ENCODE data around the gene RTN4RL1.
"Not testable (repeated sequence)": the region's sequence is repeated elsewhere in the genome, so short reads cannot be mapped to it uniquely, and the experiment has no call there.

RTN4RL1 gene

DNA sequence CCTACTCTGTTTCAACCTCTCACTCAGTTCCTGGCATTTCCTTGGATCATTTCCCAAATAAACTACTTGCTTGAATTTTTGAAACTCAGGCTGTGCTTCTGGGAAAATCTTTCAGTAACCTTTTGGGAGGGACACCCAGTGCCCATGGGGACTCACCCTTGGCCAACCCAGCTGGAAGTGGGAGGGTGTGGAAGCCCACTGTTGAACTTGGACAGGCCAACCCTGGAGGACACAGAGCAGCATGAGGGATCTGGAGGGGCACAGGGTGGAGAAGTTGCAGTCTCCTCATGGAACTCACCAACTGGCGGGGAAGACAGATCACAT, 11.2 kb downstream of the RTN4RL1 start:
- Histone ChIP-seq H3K36me3 (ENCODE audit: control insufficient read depth, insufficient read depth, low read length) (no peaks in the 10 kb centered on the region), H3K27me3 (replicated peaks; ENCODE audit: control insufficient read depth, insufficient read depth, low read length, poor library complexity, severe bottlenecking) (no peaks in the 10 kb centered on the region), H3K4me3 (ENCODE audit: insufficient read depth, low read depth, low read length, poor library complexity, severe bottlenecking) (no peak overlapping the region), H3K9me3 (ENCODE audit: control insufficient read depth, low read length) (no peaks in the 10 kb centered on the region), H3K27ac (ENCODE audit: insufficient read depth, low read length, poor library complexity, severe bottlenecking) (no peak overlapping the region), H3K4me1 (ENCODE audit: control insufficient read depth, insufficient read depth, low read length, poor library complexity, severe bottlenecking) (no peaks in the 10 kb centered on the region)
- DNase-seq = no peak

DNA sequence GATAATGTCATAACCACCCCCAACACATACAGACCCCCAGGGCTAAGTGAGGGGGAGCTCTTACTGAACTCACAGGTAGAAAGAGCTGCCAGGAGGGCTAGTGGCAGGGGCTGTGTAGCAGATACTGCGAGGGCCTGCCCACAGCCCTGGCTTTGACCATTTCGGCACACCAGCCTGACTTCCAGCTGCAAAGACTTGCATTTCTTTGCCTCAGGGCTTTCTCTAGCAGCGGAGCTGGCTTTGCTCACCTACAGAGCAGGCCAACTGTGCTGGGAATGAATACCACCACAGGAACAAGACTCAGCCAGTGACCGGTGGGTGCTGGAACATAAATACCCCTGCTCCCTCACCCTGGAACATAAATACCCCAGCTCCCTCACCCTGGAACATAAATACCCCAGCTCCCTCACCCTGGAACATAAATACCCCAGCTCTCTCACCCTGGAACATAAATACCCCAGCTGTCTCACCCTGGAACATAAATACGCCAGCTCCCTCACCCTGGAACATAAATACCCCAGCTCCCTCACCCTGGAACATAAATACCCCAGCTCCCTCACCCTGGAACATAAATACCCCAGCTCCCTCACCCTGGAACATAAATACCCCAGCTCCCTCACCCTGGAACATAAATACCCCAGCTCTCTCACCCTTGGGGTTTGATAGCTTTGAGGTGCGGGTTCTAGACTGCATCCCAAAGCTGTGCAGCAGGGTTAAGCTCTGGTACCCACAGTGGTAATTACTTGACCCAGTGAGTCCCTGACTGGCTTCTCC, 11.7 kb downstream of the RTN4RL1 start:
- not testable (repeated sequence) for H3K27me3 ChIP-seq (replicated peaks; ENCODE audit: control insufficient read depth, insufficient read depth, low read length, poor library complexity, severe bottlenecking); H3K9me3 ChIP-seq (ENCODE audit: control insufficient read depth, low read length); DNase-seq; H3K4me3 ChIP-seq (ENCODE audit: insufficient read depth, low read depth, low read length, poor library complexity, severe bottlenecking); H3K4me1 ChIP-seq (ENCODE audit: control insufficient read depth, insufficient read depth, low read length, poor library complexity, severe bottlenecking); H3K36me3 ChIP-seq (ENCODE audit: control insufficient read depth, insufficient read depth, low read length); H3K27ac ChIP-seq (ENCODE audit: insufficient read depth, low read length, poor library complexity, severe bottlenecking)

- H3K4me1 ChIP-seq (ENCODE audit: control insufficient read depth, insufficient read depth, low read length, poor library complexity, severe bottlenecking) = no peaks in the 10 kb centered on the region
- H3K36me3 ChIP-seq (ENCODE audit: control insufficient read depth, insufficient read depth, low read length) = no peaks in the 10 kb centered on the region
- H3K27ac ChIP-seq (ENCODE audit: insufficient read depth, low read length, poor library complexity, severe bottlenecking) = no peak overlapping the region
- DNase-seq = no peak
- H3K9me3 ChIP-seq (ENCODE audit: control insufficient read depth, low read length) = no peaks in the 10 kb centered on the region
- H3K27me3 ChIP-seq (replicated peaks; ENCODE audit: control insufficient read depth, insufficient read depth, low read length, poor library complexity, severe bottlenecking) = no peaks in the 10 kb centered on the region
- no peak overlapping the region for H3K4me3 ChIP-seq (ENCODE audit: insufficient read depth, low read depth, low read length, poor library complexity, severe bottlenecking)
Measured at GRCh38 chr17:2012499-2012898, 12.6 kb downstream of the RTN4RL1 start.

DNA sequence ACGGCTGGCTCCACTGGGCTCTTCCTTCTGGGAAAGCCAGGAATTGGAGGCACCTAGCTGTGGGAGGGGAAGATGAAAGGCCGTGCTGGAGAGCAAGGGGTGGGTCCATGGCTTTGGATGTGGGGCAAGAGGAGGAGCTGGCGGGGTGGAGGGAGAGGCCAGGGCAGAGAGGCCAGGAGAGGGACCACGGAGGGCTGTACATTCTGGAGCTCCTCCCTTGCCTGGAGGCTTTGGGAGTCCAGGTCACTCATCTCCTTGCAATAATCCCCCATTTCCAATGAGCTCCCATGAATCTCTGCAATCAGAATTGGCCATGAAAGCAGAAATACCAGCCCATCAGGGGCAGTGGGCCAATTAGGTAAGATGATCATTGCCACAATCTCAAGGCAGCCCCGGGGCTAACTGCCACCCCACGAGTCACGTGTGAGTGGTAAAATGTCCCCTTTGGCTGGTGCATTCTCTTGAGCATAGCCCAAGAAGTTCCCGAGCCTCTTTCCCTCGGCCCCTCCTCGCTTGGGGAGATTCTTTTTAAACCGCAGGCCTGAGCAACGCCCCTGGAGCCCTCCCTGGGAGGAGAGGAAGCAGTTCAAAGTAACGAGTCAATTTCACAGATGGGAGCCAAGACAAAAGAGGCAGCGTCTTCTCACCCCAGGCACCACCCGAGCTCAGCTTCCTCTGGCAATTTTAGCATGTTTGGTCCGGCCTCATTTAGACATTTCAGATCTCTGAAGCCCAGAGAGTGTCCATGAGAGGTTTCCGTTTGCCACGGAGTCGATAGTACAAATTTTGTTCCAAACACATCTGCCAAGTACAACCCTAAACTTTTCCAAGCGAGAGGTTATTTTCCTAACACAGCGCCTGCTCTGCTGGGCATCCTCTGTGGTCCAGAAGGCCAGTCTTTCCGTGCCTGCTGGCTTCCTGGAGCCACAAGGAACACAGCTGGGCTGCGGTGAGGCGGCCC, 13.4 kb downstream of the RTN4RL1 start:
- no peaks in the 10 kb centered on the region for H3K36me3 ChIP-seq (ENCODE audit: control insufficient read depth, insufficient read depth, low read length)
- H3K27ac ChIP-seq (ENCODE audit: insufficient read depth, low read length, poor library complexity, severe bottlenecking) = no peak overlapping the region
- no peaks in the 10 kb centered on the region for H3K27me3 ChIP-seq (replicated peaks; ENCODE audit: control insufficient read depth, insufficient read depth, low read length, poor library complexity, severe bottlenecking)
- H3K9me3 ChIP-seq (ENCODE audit: control insufficient read depth, low read length) = no peaks in the 10 kb centered on the region
- no peak for DNase-seq
- no peak overlapping the region for H3K4me3 ChIP-seq (ENCODE audit: insufficient read depth, low read depth, low read length, poor library complexity, severe bottlenecking)
- no peaks in the 10 kb centered on the region for H3K4me1 ChIP-seq (ENCODE audit: control insufficient read depth, insufficient read depth, low read length, poor library complexity, severe bottlenecking)

- Histone ChIP-seq H3K4me3 (ENCODE audit: insufficient read depth, low read depth, low read length, poor library complexity, severe bottlenecking) (no peak overlapping the region), H3K9me3 (ENCODE audit: control insufficient read depth, low read length) (no peaks in the 10 kb centered on the region), H3K27me3 (replicated peaks; ENCODE audit: control insufficient read depth, insufficient read depth, low read length, poor library complexity, severe bottlenecking) (no peaks in the 10 kb centered on the region), H3K36me3 (ENCODE audit: control insufficient read depth, insufficient read depth, low read length) (no peaks in the 10 kb centered on the region), H3K27ac (ENCODE audit: insufficient read depth, low read length, poor library complexity, severe bottlenecking) (no peak overlapping the region), H3K4me1 (ENCODE audit: control insufficient read depth, insufficient read depth, low read length, poor library complexity, severe bottlenecking) (no peaks in the 10 kb centered on the region)
- no peak for DNase-seq
Measured at GRCh38 chr17:2009737-2010136, 15.4 kb downstream of the RTN4RL1 start.

- no peak for DNase-seq
Measured at GRCh38 chr17:2008332-2009126, 16.6 kb downstream of the RTN4RL1 start.

DNA sequence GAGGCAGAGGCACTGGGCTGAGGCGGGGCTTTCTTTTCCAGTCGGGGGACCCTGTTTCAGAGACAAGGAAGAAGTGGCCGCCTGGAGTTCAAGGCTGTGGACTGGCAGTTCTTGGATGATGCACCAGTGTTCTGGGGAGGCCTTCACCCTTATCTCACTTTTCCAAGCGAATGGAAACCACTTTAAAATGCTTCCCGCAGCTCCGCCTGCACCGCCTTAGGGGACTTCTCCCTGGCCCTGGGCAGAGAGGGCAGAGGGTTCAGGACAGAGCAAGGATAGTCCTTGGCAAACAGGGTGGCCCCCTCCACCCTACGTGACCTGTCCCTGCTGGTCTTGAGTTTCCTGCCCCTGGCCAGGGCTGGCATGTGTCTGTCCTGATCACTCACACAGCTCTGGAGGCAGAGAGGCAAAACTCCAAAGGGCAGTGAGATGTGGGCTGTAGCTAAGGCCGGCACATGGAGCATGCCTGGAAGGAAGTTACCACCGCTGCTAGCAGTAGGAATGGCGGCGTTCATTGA, 20.6 kb downstream of the RTN4RL1 start:
- H3K27ac ChIP-seq (ENCODE audit: insufficient read depth, low read length, poor library complexity, severe bottlenecking) = no peak overlapping the region
- DNase-seq = no peak

More at GRCh38 chr17:2008332-2009126, 16.6 kb downstream of the RTN4RL1 start:
- Histone ChIP-seq H3K27me3 (replicated peaks; ENCODE audit: control insufficient read depth, insufficient read depth, low read length, poor library complexity, severe bottlenecking) (no peaks in the 10 kb centered on the region), H3K9me3 (ENCODE audit: control insufficient read depth, low read length) (no peaks in the 10 kb centered on the region), H3K4me1 (ENCODE audit: control insufficient read depth, insufficient read depth, low read length, poor library complexity, severe bottlenecking) (no peaks in the 10 kb centered on the region), H3K36me3 (ENCODE audit: control insufficient read depth, insufficient read depth, low read length) (no peaks in the 10 kb centered on the region), H3K27ac (ENCODE audit: insufficient read depth, low read length, poor library complexity, severe bottlenecking) (no peak overlapping the region), H3K4me3 (ENCODE audit: insufficient read depth, low read depth, low read length, poor library complexity, severe bottlenecking) (no peak overlapping the region)

DNA sequence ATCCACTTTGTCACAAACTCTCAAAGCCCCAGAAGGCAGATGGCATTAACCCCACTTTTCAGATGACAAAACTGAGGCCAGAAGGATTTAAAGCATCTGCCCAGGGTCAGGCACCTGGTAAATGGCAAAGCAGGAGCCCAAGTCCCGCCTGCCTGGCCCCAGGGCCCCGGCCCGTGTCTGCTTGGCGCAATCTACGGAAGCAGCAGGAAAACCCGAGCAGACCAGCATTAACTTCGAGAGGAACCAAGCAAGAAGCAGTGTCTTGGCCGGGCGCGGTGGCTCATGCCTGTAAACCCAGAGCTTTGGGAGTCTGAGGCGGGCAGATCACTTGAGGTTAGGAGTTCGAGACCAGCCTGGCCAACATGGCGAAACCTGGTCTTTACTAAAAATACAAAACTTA, 21.6 kb downstream of the RTN4RL1 start:
- H3K27me3 ChIP-seq (replicated peaks; ENCODE audit: control insufficient read depth, insufficient read depth, low read length, poor library complexity, severe bottlenecking) = peaks cover 2% of the 10 kb centered on the region
- no peaks in the 10 kb centered on the region for H3K36me3 ChIP-seq (ENCODE audit: control insufficient read depth, insufficient read depth, low read length)
- DNase-seq = no peak
- no peaks in the 10 kb centered on the region for H3K9me3 ChIP-seq (ENCODE audit: control insufficient read depth, low read length)
- H3K4me1 ChIP-seq (ENCODE audit: control insufficient read depth, insufficient read depth, low read length, poor library complexity, severe bottlenecking) = no peaks in the 10 kb centered on the region
- H3K27ac ChIP-seq (ENCODE audit: insufficient read depth, low read length, poor library complexity, severe bottlenecking) = no peak overlapping the region
- no peak overlapping the region for H3K4me3 ChIP-seq (ENCODE audit: insufficient read depth, low read depth, low read length, poor library complexity, severe bottlenecking)

More for the DNA sequence above, 20.6 kb downstream of the RTN4RL1 start:
- no peaks in the 10 kb centered on the region for H3K9me3 ChIP-seq (ENCODE audit: control insufficient read depth, low read length)
- H3K4me3 ChIP-seq (ENCODE audit: insufficient read depth, low read depth, low read length, poor library complexity, severe bottlenecking) = no peak overlapping the region
- H3K36me3 ChIP-seq (ENCODE audit: control insufficient read depth, insufficient read depth, low read length) = no peaks in the 10 kb centered on the region
- no peaks in the 10 kb centered on the region for H3K27me3 ChIP-seq (replicated peaks; ENCODE audit: control insufficient read depth, insufficient read depth, low read length, poor library complexity, severe bottlenecking)
- no peaks in the 10 kb centered on the region for H3K4me1 ChIP-seq (ENCODE audit: control insufficient read depth, insufficient read depth, low read length, poor library complexity, severe bottlenecking)

- no peak overlapping the region for H3K4me3 ChIP-seq (ENCODE audit: insufficient read depth, low read depth, low read length, poor library complexity, severe bottlenecking)
- peaks cover 8% of the 10 kb centered on the region for H3K27me3 ChIP-seq (replicated peaks; ENCODE audit: control insufficient read depth, insufficient read depth, low read length, poor library complexity, severe bottlenecking)
- H3K36me3 ChIP-seq (ENCODE audit: control insufficient read depth, insufficient read depth, low read length) = no peaks in the 10 kb centered on the region
- H3K9me3 ChIP-seq (ENCODE audit: control insufficient read depth, low read length) = no peaks in the 10 kb centered on the region
- no peak overlapping the region for H3K27ac ChIP-seq (ENCODE audit: insufficient read depth, low read length, poor library complexity, severe bottlenecking)
- DNase-seq = no peak
- H3K4me1 ChIP-seq (ENCODE audit: control insufficient read depth, insufficient read depth, low read length, poor library complexity, severe bottlenecking) = no peaks in the 10 kb centered on the region
Measured at GRCh38 chr17:2002767-2003329, 22.3 kb downstream of the RTN4RL1 start.
